OCI-LY3 (cell line): ENCODE data around the gene SFMBT1.
A peak's percentile ranks its signal among the peaks of the same experiment; 100 is the strongest.

Experiments
- CTCF ChIP-seq: fragments of 200-600, 300-600 bp; sonication (generic); IDR thresholded peaks from 2 replicates; pipeline ENCODE4 v1.5.1; 2014; ENCODE audit warnings: antibody characterized with exemption, low read length, low read depth
- EZH2phosphoT487 ChIP-seq: fragments of 200-600 bp; shearing (Covaris generic); IDR thresholded peaks from 2 replicates; pipeline ENCODE4 v1.6.1; 2018; ENCODE audit warnings: antibody characterized with exemption, mixed run types, low read depth

- peak; percentile 56 for TF ChIP-seq CTCF
- TF ChIP-seq EZH2phosphoT487: no peak
Measured at GRCh38 chr3:52986938-52987337, 58.9 kb downstream of the SFMBT1 start.
